SH-SY5Y (cell line): Measurements from ENCODE around the gene APOC3.

Source experiments
- GATA2 ChIP-seq: IDR thresholded peaks from 2 replicates; pipeline ENCODE4 v1.6.1; 2011; ENCODE audit warnings: mild to moderate bottlenecking, low read depth, low read length
- GATA3 ChIP-seq: IDR thresholded peaks from 2 replicates; pipeline ENCODE4 v1.6.1; 2011; ENCODE audit warnings: low read depth, mild to moderate bottlenecking, low read length, moderate library complexity

GRCh38 chr11:116836632-116836991 lies 6.9 kb downstream of the APOC3 start:
- TF ChIP-seq GATA3 = no peak
- TF ChIP-seq GATA2 = no peak
